ENCODE results near the gene CETP.

Gene CETP

DNA sequence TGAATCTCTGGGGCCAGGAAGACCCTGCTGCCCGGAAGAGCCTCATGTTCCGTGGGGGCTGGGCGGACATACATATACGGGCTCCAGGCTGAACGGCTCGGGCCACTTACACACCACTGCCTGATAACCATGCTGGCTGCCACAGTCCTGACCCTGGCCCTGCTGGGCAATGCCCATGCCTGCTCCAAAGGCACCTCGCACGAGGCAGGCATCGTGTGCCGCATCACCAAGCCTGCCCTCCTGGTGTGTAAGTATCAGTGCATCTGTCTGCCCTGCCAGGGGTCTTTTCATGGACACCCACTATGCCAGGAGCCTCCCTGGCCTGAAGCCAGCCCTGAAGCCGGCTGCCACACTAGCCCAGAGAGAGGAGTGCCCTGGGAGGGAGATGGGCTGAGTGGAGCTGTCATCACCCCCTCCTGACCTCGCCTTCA, at the start of gene CETP:
Gene CETP, plus strand, starts transcription at position 100 of the 431 bp plus-strand sequence. Its CDS starts 30 bp downstream, at position 130.
- DNase-seq (ENCODE audit: low read depth): no peak

DNA sequence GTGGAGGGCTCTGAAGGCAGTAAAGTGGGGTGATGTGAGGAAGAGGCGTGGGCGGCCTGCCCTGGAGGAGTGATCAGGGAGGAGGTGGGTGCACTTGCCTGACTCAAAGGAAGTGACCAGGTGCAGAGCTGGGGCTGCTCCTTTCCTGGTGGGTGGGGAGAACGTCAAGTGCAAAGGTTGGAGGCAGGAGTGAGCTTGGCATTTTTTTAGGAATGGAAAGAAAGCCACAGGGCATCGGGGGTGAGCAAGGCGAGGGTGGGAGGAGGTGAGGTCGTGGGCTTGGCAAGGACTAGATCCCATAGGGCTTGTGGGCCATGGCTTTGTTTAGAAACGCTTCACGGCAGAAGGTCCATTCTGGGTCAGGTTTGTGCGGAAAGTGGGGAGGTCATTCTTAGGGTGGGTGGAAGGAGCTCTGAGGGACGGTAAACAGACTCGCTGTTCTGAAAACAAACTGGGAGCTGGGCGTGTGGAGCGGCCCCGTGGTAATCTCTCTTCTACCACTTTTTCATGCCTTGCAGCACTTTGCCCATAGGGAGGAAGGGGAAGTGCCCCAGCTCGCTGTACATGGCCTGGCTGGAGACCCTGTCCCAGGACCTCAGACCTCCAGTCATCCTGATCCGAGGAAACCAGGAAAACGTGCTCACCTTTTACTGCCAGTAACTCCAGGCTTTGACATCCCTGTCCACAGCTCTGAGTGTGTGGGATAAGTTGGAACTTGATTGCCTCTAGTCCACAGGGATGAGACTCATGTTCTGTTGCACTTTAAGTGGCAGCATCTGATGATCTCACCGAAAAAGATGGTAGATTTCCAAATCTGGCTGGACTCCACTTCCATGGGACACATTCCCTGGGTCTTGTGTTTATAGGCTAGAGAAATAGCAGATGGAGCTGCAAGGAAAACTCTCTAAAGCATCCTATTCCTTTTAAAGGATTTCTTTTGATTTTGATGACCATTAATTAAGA, 48.7 kb upstream of the CETP start:
- no peak for DNase-seq (ENCODE audit: low read depth)

GRCh38 chr16:56914896-56915295, 46.9 kb upstream of the CETP start:
- DNase-seq (ENCODE audit: low read depth): no peak

GRCh38 chr16:56915336-56916119, 46.2 kb upstream of the CETP start:
- no peak for DNase-seq (ENCODE audit: low read depth)

- DNase-seq (ENCODE audit: low read depth): no peak
Measured at GRCh38 chr16:56916571-56917403, 45.0 kb upstream of the CETP start.

- no peak for DNase-seq (ENCODE audit: low read depth)
Measured at GRCh38 chr16:56918467-56919012, 43.2 kb upstream of the CETP start.

DNA sequence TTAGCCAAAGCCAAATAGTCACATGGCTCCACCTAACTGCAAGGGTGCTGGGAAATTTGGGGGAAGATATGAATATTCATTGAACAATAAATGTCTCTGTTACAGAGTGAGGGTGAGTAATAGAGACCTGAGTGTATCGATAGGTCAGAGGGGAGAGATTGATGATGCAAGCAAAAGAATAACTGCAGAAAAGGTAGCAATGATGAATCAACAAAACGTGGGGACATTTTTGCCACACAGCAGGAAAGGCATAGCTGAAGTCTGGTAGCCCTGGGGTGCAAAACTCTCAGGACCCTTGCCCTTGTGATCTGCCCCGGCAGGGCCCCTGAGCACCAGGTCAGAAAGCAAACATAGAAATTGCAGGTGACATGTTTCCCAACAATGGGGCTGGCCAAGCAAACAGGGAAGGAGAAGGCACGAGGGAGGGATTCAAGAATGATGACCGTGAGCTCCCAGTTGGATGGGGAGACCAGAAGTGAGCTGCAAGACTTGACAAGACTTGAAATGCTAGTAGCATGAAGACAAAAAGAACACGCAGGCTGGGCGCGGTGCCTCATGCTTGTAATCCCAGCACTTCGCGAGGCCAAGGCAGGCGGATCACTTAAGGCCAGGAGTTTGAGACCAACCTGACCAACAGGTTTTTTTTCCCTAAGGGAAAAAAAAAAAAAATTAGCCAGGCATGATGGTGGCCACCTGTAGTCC, 42.5 kb upstream of the CETP start:
- no peak for DNase-seq (ENCODE audit: low read depth)

DNA sequence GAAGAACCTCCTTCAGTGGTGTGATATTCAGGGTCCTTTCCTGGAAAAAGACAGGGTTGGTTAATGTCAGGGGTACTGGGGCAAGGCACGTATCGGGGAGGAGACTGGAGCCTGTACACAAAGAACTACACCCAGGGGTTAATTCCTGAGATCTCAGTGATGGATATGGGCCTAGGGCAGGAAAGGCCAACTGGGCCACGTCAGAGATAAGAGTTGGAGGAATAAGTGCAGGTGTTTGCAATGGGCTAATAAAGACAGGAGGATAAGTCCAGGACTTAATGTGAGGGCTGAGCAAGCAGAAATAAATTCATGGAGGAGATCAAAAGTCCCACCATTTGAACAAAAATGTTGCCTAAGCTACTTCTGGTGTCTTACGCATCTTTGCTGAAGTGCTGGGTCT, 40.2 kb upstream of the CETP start:
- DNase-seq (ENCODE audit: low read depth): no peak

DNA sequence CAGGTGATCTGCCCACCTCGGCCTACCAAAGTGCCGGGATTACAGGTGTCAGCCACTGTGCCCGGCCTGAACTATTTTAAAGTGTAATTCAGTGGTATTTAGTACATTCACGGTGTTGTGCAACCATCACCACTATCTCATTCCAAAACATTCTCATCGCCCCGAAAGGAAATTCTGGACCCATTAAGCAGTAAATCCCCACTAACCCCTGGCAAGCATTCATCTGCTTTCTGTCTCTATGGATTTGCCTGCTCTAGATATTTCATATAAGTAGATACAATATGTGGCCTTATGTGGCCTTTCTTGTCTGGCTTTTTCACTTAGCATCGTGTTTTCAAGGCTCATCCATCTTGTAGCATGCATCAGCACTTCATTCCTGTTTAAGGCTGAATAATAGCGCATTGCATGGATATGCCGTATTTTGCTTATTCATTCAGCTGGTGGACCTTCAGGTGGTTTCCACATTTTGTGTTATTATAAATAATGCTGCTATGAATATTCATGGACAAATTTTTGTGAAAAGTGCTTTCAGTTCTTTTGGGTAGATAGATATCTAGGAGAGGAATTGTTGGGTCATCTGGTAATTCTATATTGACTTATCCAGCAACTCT, 38.2 kb upstream of the CETP start:
- no peak for DNase-seq (ENCODE audit: low read depth)

GRCh38 chr16:56927471-56927870, 34.3 kb upstream of the CETP start:
- no peak for DNase-seq (ENCODE audit: low read depth)

GRCh38 chr16:56929639-56930038, 32.1 kb upstream of the CETP start:
- no peak for DNase-seq (ENCODE audit: low read depth)

GRCh38 chr16:56930486-56931270, 31.1 kb upstream of the CETP start:
- no peak for DNase-seq (ENCODE audit: low read depth)

DNA sequence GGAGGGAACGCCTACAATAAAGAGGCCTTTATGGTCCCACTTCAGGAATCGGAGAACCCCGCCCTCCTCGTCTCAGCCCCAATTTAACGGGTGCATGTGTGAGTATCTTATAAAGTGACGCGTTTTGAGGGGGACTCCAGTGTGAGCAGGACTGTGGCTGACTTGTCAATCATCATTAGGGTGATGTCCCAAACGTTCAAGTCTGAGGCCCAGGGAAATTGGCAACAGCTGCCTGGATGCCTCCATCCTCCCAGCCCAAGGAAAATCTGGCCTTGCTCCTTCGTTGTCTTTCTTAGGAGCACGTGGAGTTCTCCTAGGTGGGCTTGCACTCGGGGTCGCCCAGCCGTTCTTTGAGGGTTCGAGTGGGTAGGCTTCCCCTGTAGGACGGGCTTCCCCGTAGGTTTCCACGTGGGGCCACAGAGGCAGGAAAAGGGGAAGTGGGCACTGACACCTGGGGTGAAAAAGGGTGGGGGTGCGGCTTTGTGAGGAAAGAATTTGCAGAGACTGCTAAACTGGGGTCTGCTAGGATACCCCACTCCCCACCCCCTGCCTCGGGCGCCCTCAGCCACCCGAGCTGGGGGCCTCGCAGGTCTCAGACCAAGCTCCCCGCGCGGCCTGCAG, 30.4 kb upstream of the CETP start:
- DNase-seq (ENCODE audit: low read depth): no peak

GRCh38 chr16:56931892-56932720, 29.6 kb upstream of the CETP start, which contains the start of gene HERPUD1:
TSS of gene HERPUD1 (plus strand) at chr16:56932142. CDS start at chr16:56932245, 103 bp downstream.
- peak; percentile 98 for DNase-seq (ENCODE audit: low read depth)

GRCh38 chr16:56932721-56933619, 28.8 kb upstream of the CETP start:
- DNase-seq (ENCODE audit: low read depth): no peak

GRCh38 chr16:56933828-56934598, 27.7 kb upstream of the CETP start:
- DNase-seq (ENCODE audit: low read depth): no peak

All from stimulated activated CD8-positive, alpha-beta memory T cell treated with anti-CD3 and anti-CD28 coated beads, Interleukin-12 subunit alpha, Interleukin-12 subunit beta, amount 100 ng/mL, for 1 hour (primary cell).